Peyer's patch (tissue), 4 donors: ENCODE data around the gene FBLN5. TPM values are rescaled to one million over a fixed set of nuclear protein-coding genes. Genes with fewer than 3 reads are reported as not detected.

Experiments used
- DNase-seq, 3 donors: peaks; one replicate each; pipeline ENCODE4 v3.0.0-alpha.2; 2017 to 2019
- H3K27ac ChIP-seq, 4 donors: fragments of 200-600 bp; sonication (generic); one replicate each; pipeline ENCODE4 v1.5.1; 2016 to 2019
- H3K27me3 ChIP-seq, 2 donors: fragments of 200-600 bp; sonication (generic); one replicate each; pipeline ENCODE4 v1.5.1; 2019
- H3K36me3 ChIP-seq, 3 donors: fragments of 200-600 bp; sonication (generic); one replicate each; pipeline ENCODE4 v1.5.1; 2016 to 2019
- H3K4me1 ChIP-seq, 4 donors: fragments of 200-600 bp; sonication (generic); one replicate each; pipeline ENCODE4 v1.5.1; 2016 to 2019
- H3K4me3 ChIP-seq, 4 donors: fragments of 200-600 bp; sonication (generic); 1 replicate in 3 of 4; 2 replicates in 1 of 4; pipeline ENCODE4 v1.5.1; 2016 to 2019; ENCODE audit warnings: mild to moderate bottlenecking in 1 of 4
- H3K9me3 ChIP-seq, 4 donors: fragments of 200-600 bp; sonication (generic); one replicate each; pipeline ENCODE4 v1.5.1; 2016 to 2019; ENCODE audit warnings: mild to moderate bottlenecking in 1 of 4
- POLR2A ChIP-seq, 2 donors: fragments of 450-650 bp; IDR thresholded peaks; one replicate each; pipeline ENCODE4 v1.5.1; 2017; ENCODE audit warnings: antibody characterized with exemption in 2 of 2, mild to moderate bottlenecking in 2 of 2, moderate library complexity in 2 of 2
- total RNA-seq, 4 donors: library from RNA; depleted of rRNA; stranded (reverse); fragments of >200 nt; gene quantifications; one replicate each; pipeline ENCODE4 v1.1.0, GENCODE V29; 2016
- TF ChIP-seq, protein P1 (sequence below), 6 experiments: fragments of 450-650 bp in 4 of 6; fragments of 200-600 bp in 2 of 6; sonication (generic) in 1 of 6; IDR thresholded peaks; one replicate each; pipeline ENCODE4 v1.5.1; 2017 to 2019; ENCODE audit warnings: antibody characterized with exemption in 6 of 6, mild to moderate bottlenecking in 3 of 6, moderate library complexity in 1 of 6

The FBLN5 gene
- total RNA-seq, 4 donors from 2014 or later: 30.5 to 61.1 (median 51.2) TPM

DNA sequence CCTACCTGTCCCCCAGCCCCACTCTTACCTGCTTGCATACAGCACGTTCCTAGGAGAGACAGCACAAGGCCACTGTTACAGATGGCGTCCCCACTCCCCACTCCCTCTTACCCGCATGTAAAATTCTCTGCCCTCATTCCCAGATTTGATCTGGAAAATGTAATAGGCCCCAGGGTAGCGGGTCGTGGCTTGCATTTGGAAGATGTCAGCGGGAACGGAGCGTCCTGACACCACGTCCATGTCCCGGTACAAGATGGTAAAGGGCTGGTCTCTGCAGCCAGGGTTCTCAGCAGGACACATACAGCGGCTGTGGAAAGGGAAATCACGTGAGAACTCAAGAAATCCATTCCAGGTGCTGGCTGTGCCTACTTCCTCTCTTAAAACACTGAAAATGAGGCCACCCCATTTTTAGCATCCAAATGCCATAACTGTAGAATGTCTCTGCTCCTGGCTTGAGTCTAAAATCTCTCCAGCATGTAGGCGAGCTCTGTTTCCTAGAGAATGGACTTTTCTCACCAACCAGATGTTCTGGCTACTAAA lies 70.0 kb downstream of the FBLN5 start:
- Histone ChIP-seq H3K4me3 (no peak overlapping the region), H3K27ac (no peak overlapping the region), H3K9me3 (no peaks in the 10 kb centered on the region), H3K4me1 (peaks cover 0 to 18% (median 10%) of the 10 kb centered on the region in 4 donors), H3K36me3 (peaks cover 0 to 5% (median 0%) of the 10 kb centered on the region in 3 donors), H3K27me3 (no peaks in the 10 kb centered on the region)
- DNase-seq: no peak
- TF ChIP-seq POLR2A (IDR thresholded peaks at IDR 0.05): no peak
- TF ChIP-seq, protein P1, sequence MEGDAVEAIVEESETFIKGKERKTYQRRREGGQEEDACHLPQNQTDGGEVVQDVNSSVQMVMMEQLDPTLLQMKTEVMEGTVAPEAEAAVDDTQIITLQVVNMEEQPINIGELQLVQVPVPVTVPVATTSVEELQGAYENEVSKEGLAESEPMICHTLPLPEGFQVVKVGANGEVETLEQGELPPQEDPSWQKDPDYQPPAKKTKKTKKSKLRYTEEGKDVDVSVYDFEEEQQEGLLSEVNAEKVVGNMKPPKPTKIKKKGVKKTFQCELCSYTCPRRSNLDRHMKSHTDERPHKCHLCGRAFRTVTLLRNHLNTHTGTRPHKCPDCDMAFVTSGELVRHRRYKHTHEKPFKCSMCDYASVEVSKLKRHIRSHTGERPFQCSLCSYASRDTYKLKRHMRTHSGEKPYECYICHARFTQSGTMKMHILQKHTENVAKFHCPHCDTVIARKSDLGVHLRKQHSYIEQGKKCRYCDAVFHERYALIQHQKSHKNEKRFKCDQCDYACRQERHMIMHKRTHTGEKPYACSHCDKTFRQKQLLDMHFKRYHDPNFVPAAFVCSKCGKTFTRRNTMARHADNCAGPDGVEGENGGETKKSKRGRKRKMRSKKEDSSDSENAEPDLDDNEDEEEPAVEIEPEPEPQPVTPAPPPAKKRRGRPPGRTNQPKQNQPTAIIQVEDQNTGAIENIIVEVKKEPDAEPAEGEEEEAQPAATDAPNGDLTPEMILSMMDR (IDR thresholded peaks at IDR 0.05): no peak

DNA sequence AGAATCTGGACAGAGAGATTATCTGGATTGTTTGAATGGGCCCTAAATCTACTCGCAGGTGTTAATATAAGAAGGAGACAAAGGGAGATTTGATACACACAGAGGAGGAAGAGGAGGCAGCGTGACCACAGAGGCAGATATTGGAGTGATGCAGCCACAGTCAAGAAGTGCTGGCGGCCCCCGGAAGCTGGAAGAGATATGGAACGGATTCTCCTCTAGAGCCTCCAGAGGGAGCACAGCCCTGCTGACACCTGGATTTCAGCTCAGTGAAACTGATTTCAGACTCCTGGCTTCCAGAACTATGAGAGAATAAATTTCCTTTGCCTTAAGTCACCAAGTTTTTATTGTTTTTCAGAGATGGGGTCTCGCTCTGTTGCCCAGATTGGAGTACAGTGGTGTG lies 71.0 kb downstream of the FBLN5 start:
- Histone ChIP-seq H3K27me3 (no peaks in the 10 kb centered on the region), H3K4me1 (peaks cover 3 to 28% (median 17%) of the 10 kb centered on the region in 4 donors), H3K9me3 (no peaks in the 10 kb centered on the region), H3K27ac (no peak overlapping the region), H3K4me3 (no peak overlapping the region), H3K36me3 (peaks cover 0 to 4% (median 0%) of the 10 kb centered on the region in 3 donors)
- DNase-seq: no peak
- TF ChIP-seq, protein P1 (IDR thresholded peaks at IDR 0.05): no peak
- no peak for TF ChIP-seq POLR2A (IDR thresholded peaks at IDR 0.05)

DNA sequence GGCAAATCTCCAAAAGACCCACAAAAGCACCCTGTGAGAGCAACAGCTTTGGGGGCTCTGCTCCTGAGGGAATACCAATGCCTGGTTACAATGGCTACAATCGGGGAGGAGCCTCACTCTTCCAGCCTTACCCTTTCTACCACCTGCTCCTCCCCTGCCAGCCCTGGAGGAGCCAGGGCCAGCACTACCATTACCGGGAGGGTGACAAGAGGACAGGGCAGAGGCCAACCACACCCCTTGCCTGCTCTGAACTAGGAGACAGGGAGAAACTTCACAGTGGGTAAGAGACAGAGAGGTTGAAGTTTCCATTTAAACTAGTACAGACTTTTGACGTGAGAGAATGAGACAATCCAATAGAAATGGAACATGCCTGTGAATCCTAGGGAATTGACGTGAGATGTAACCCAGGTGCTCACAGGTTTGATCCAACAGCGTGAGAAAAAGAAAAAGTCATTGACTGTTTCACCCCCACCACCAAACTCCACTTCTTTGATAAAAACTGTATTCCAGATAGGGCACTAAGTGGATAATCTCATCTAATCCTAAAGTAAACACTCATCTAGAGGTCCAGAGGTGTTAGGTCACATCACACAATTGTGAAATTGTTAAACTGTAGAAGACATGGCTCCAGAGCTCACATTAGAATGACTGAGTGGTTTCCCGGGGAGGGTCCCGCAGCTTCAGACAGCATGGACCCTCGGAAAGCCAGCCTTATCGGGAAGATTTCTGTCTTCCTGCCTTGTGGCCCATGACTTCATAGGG lies 71.8 kb downstream of the FBLN5 start:
- peak in 2 of 3 donors; percentile 76 to 81 for DNase-seq
- H3K36me3 ChIP-seq: no peaks in the 10 kb centered on the region
- H3K4me3 ChIP-seq: no peak overlapping the region
- H3K27me3 ChIP-seq: no peaks in the 10 kb centered on the region
- peak overlapping the region in 2 of 4 donors; percentile 34 to 74 for H3K27ac ChIP-seq
- H3K9me3 ChIP-seq: no peaks in the 10 kb centered on the region
- TF ChIP-seq POLR2A (IDR thresholded peaks at IDR 0.05): peak in 1 of 2 donors; percentile 30
- TF ChIP-seq, protein P1 (IDR thresholded peaks at IDR 0.05): no peak
- peaks cover 3 to 31% (median 19%) of the 10 kb centered on the region in 4 donors for H3K4me1 ChIP-seq

DNA sequence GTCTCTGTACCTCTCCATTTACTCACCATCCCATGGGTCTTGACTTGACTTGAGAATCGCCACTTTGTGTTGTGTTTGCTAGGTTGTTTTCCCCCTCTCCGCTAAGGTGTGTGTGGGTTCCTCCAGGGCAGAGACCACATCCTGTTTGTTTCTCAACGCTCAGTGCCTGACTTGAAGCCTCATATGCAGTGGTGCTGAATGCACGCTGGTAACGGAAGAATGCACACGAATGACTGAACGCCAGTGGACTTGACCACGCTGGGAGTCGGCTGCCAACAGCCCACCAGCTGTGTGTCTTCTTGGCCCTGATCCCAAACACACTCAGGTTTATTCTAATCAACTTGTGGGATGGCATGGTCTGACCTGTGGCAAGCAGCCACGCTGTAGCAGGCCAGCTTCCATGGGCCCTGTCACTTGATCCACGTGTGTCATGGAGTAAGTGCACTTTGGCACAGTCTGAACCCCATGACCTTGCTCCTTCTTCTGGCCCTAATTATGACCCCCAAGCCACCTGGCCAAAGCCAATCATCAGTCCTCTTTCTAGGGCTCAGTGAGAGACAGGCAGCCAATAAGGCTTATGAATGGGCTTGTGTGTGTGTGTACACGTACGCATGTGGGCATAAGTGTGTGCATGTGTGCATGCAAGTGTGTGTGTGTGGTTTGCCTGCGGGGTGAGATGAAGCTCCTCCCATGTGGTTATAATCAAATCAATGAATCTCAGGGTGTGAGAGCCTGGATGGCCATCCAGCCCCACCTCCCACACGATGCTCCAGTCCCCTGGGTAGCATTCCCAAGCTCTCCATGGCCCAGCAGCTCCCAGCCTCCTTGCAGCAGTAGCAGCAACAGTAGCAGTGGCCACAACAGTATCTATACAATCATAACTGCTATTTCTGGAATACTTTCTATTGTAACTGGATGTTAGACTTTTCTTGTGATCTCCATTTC lies 73.8 kb downstream of the FBLN5 start:
- peak in 2 of 3 donors; percentile 82 to 90 for DNase-seq
- Histone ChIP-seq H3K4me1 (peaks cover 3 to 37% (median 19%) of the 10 kb centered on the region in 4 donors), H3K36me3 (no peaks in the 10 kb centered on the region), H3K27me3 (no peaks in the 10 kb centered on the region), H3K4me3 (peak overlapping the region in 3 of 4 donors; percentile 8 to 19 (median 10)), H3K27ac (peak overlapping the region; percentile 81 to 89 (median 88)), H3K9me3 (no peaks in the 10 kb centered on the region)
- no peak for TF ChIP-seq POLR2A (IDR thresholded peaks at IDR 0.05)
- TF ChIP-seq, protein P1 (IDR thresholded peaks at IDR 0.05): no peak
